Naive thymus-derived CD4-positive, alpha-beta T cell (primary cell): Measurements from ENCODE around the gene MAPK14. TPM values are rescaled to one million over a fixed set of nuclear protein-coding genes. Genes with fewer than 3 reads are reported as not detected.
A peak's percentile ranks its signal among the peaks of the same experiment; 100 is the strongest.

Experiments
- ATAC-seq: fragments of 150-1000 bp; cut with Tn5 transposase; 2 replicates; pipeline ENCODE4 v1.10.0; 2021; ENCODE audit warnings: mild to moderate bottlenecking, moderate library complexity
- CTCF ChIA-PET: fragments of 350-600 bp; sonication (Branson Sonifier 250); formaldehyde crosslinking; loops from one replicate; lab custom pipeline; 2021; ENCODE audit warnings: antibody characterized with exemption; lab: Charles Lee
- POLR2A ChIA-PET: fragments of 350-600 bp; sonication (Branson Sonifier 250); formaldehyde crosslinking; loops from one replicate; lab custom pipeline; 2021; ENCODE audit warnings: antibody characterized with exemption, inconsistent platforms; lab: Charles Lee
- DNase-seq, 9 donors: peaks; one replicate each; pipeline versions ENCODE4 v3.0.0 to v3.0.0-alpha.2; 2020 to 2022; ENCODE audit warnings: mixed read lengths in 1 of 9
- H3K27ac ChIP-seq: one replicate; pipeline ENCODE4 v1.7.0; 2013; ENCODE audit warnings: mild to moderate bottlenecking, low read depth, low read length, moderate library complexity
- H3K27me3 ChIP-seq, 2 donors: one replicate each; pipeline ENCODE4 v1.7.0; 2013; ENCODE audit warnings: low read length in 2 of 2, mild to moderate bottlenecking in 2 of 2, moderate library complexity in 2 of 2; ENCODE audit not compliant: control insufficient read depth in 2 of 2, insufficient read depth in 2 of 2
- H3K36me3 ChIP-seq, 3 experiments: 1 replicate in 2 of 3; 2 replicates in 1 of 3; pipeline ENCODE4 v1.7.0; 2013; ENCODE audit warnings: low read length in 3 of 3, mild to moderate bottlenecking in 3 of 3, moderate library complexity in 1 of 3; ENCODE audit not compliant: insufficient read depth in 3 of 3, control insufficient read depth in 2 of 3
- H3K4me1 ChIP-seq, 2 donors: one replicate each; pipeline ENCODE4 v1.7.0; 2013; ENCODE audit warnings: low read length in 2 of 2, mild to moderate bottlenecking in 2 of 2, moderate library complexity in 1 of 2; ENCODE audit not compliant: control insufficient read depth in 2 of 2, insufficient read depth in 2 of 2
- H3K4me3 ChIP-seq: 2 replicates; pipeline ENCODE4 v1.7.0; 2013; ENCODE audit warnings: mild to moderate bottlenecking, low read length
- H3K9me3 ChIP-seq, 3 experiments: 1 replicate in 2 of 3; 2 replicates in 1 of 3; pipeline ENCODE4 v1.7.0; 2013; ENCODE audit warnings: low read length in 3 of 3; ENCODE audit not compliant: control insufficient read depth in 2 of 3
- H3K27ac Mint-ChIP-seq, 9 donors: one replicate each; pipeline ENCODE4 v1.8.0; 2020 to 2022; ENCODE audit warnings: mixed read lengths in 9 of 9, mild to moderate bottlenecking in 8 of 9, moderate library complexity in 5 of 9, inconsistent platforms in 2 of 9
- H3K27me3 Mint-ChIP-seq, 5 donors: one replicate each; pipeline ENCODE4 v1.8.0; 2021 to 2022; ENCODE audit warnings: mixed read lengths in 5 of 5, mild to moderate bottlenecking in 1 of 5
- H3K36me3 Mint-ChIP-seq, 5 donors: one replicate each; pipeline ENCODE4 v1.8.0; 2020 to 2022; ENCODE audit warnings: mixed read lengths in 5 of 5, mild to moderate bottlenecking in 3 of 5, inconsistent platforms in 1 of 5
- H3K4me1 Mint-ChIP-seq, 7 donors: one replicate each; pipeline ENCODE4 v1.8.0; 2020 to 2022; ENCODE audit warnings: mixed read lengths in 7 of 7, mild to moderate bottlenecking in 3 of 7, inconsistent platforms in 1 of 7
- H3K4me3 Mint-ChIP-seq, 10 donors: one replicate each; pipeline ENCODE4 v1.8.0; 2020 to 2022; ENCODE audit warnings: mild to moderate bottlenecking in 10 of 10, mixed read lengths in 10 of 10, moderate library complexity in 6 of 10, inconsistent platforms in 2 of 10
- H3K9me3 Mint-ChIP-seq, 11 donors: one replicate each; pipeline ENCODE4 v1.8.0; 2020 to 2022; ENCODE audit warnings: mixed read lengths in 11 of 11, mild to moderate bottlenecking in 4 of 11, inconsistent platforms in 1 of 11, moderate library complexity in 1 of 11
- intact Hi-C, 2 donors: fragments of 100-400 bp; cut with micrococcal nuclease; formaldehyde crosslinking; loops; one replicate each; pipeline ENCODE4 v1.15.1; 2023
- polyA plus RNA-seq, 2 donors: library from polyadenylated mRNA; unstranded; fragments of 300-500 nt; fragmentation: Illumina TruSeq; gene quantifications; one replicate each; pipeline ENCODE4 v1.2.3, GENCODE V29; 2021
- total RNA-seq, 6 experiments: library from RNA in 5 of 6; stranded (reverse) in 5 of 6; gene quantifications; 1 replicate in 5 of 6; 2 replicates in 1 of 6; pipeline ENCODE4 v1.2.3 and lab custom pipeline; 2021 to 2026

MAPK14 gene
- total and polyA plus RNA-seq, 7 experiments from 2014 or later: 43.2 to 81.0 (median 60.5) TPM

- POLR2A ChIA-PET: interaction anchor here (0.6 to 1.0 kb wide), 3 partner anchors 10 to 198 kb away, joined by 3 to 10 read pairs (median 4); no protein-coding TSS in a partner anchor
- Histone ChIP-seq H3K27me3 (no peaks in the 10 kb centered on the region), H3K36me3 (peaks cover 0 to 7% (median 0%) of the 10 kb centered on the region in 3 experiments), H3K9me3 (no peaks in the 10 kb centered on the region), H3K27ac (no peak overlapping the region), H3K4me1 (peaks cover 8 to 12% of the 10 kb centered on the region in 2 donors), H3K4me3 (no peak overlapping the region)
- intact Hi-C loops: loop anchor here in 1 of 2 donors (5.0 kb wide), 2 partner anchors 567 to 1633 kb away; partner anchors contain the start of genes NUDT3 and SRSF3
- Mint-ChIP-seq H3K4me1 (peaks cover 16 to 34% (median 25%) of the 10 kb centered on the region in 7 donors), H3K36me3 (peaks cover 0 to 7% (median 0%) of the 10 kb centered on the region in 5 donors), H3K4me3 (peak overlapping the region in 1 of 10 donors; percentile 6), H3K27me3 (peaks cover 24 to 35% (median 27%) of the 10 kb centered on the region in 5 donors), H3K9me3 (peaks cover 0 to 2% (median 0%) of the 10 kb centered on the region in 11 donors), H3K27ac (peak overlapping the region in 1 of 9 donors; percentile 1)
- CTCF ChIA-PET: interaction anchor here (0.9 to 6.3 kb wide), 3 partner anchors 70 to 333 kb away, joined by 3 to 104 read pairs (median 3); no protein-coding TSS in a partner anchor
- no peak for DNase-seq
- no peak for ATAC-seq
Observed at GRCh38 chr6:36025260-36025931, 2.2 kb upstream of the MAPK14 start.

- Histone ChIP-seq H3K27ac (no peak overlapping the region), H3K36me3 (peaks cover 0 to 7% (median 0%) of the 10 kb centered on the region in 3 experiments), H3K27me3 (no peaks in the 10 kb centered on the region), H3K4me1 (peaks cover 11 to 12% of the 10 kb centered on the region in 2 donors), H3K4me3 (no peak overlapping the region), H3K9me3 (no peaks in the 10 kb centered on the region)
- H3K9me3 Mint-ChIP-seq: peaks cover 0 to 2% (median 0%) of the 10 kb centered on the region in 11 donors
- CTCF ChIA-PET: interaction anchor here (1.1 to 6.3 kb wide), 3 partner anchors 69 to 333 kb away, joined by 3 to 104 read pairs (median 4); no protein-coding TSS in a partner anchor
- DNase-seq: no peak
- peaks cover 24 to 35% (median 27%) of the 10 kb centered on the region in 5 donors for H3K27me3 Mint-ChIP-seq
- H3K36me3 Mint-ChIP-seq: peaks cover 0 to 8% (median 0%) of the 10 kb centered on the region in 5 donors
- ATAC-seq: no peak
- intact Hi-C loops: loop anchor here in 1 of 2 donors (2.0 to 5.0 kb wide), 3 partner anchors 566 to 1634 kb away; partner anchors contain the start of genes NUDT3 and SRSF3
- POLR2A ChIA-PET: interaction anchor here (0.6 kb wide), 1 partner anchor 69 kb away, joined by 3 read pairs; no protein-coding TSS in a partner anchor
- peak overlapping the region in 1 of 9 donors; percentile 1 for H3K27ac Mint-ChIP-seq
- no peak overlapping the region for H3K4me3 Mint-ChIP-seq
- H3K4me1 Mint-ChIP-seq: peaks cover 16 to 40% (median 30%) of the 10 kb centered on the region in 7 donors
Observed at GRCh38 chr6:36025932-36026327, 1.7 kb upstream of the MAPK14 start.

DNA sequence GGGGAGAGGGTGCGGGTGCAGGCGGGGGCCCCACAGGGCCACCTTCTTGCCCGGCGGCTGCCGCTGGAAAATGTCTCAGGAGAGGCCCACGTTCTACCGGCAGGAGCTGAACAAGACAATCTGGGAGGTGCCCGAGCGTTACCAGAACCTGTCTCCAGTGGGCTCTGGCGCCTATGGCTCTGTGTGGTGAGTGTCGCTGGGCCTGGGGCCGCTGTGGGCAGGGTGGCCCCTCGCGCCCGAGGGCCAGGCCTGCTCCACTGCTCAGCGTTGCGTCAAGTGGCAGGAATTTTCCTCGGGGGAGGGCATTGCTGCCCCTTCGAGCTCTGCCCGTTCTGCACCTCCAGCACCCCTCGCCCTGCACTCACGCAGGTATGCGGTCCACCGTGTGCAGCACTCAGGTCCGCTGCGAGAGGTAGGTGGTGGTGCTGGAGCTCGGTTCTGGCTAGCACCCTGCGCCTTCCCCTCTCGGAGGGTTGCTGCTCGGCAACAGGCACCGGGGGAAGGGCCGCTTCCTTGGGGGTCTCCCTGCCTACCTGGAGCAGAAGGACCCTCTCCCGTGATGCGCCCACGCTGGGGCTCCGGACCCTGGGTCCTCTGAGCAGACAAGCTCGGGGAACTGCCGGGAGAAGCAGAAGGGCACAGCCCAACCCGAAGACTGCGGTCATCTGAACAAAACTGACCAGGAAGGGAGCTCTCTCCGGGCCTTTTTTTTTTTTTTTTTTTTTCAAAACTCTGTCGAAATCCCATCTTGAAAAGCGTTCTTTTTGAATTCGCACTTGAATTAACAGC lies 674 bp downstream of the MAPK14 start:
- Mint-ChIP-seq H3K27me3 (peaks cover 19 to 32% (median 22%) of the 10 kb centered on the region in 5 donors), H3K4me1 (peaks cover 27 to 62% (median 48%) of the 10 kb centered on the region in 7 donors), H3K27ac (peak overlapping the region; percentile 87 to 95 (median 92)), H3K36me3 (peaks cover 0 to 14% (median 4%) of the 10 kb centered on the region in 5 donors), H3K4me3 (peak overlapping the region; percentile 91 to 100 (median 94)), H3K9me3 (peaks cover 0 to 2% (median 0%) of the 10 kb centered on the region in 11 donors)
- intact Hi-C loops: loop anchor here in 1 of 2 donors (5.0 kb wide), 2 partner anchors 564 to 1636 kb away; partner anchors contain the start of genes NUDT3 and SRSF3
- ATAC-seq (peak; percentile 29), DNase-seq (peak in 5 of 9 donors; percentile 4 to 54 (median 33))
- H3K27me3 ChIP-seq: no peaks in the 10 kb centered on the region
- peak overlapping the region; percentile 85 for H3K27ac ChIP-seq
- no peaks in the 10 kb centered on the region for H3K9me3 ChIP-seq
- H3K4me1 ChIP-seq: peaks cover 23 to 28% of the 10 kb centered on the region in 2 donors
- peaks cover 0 to 7% (median 0%) of the 10 kb centered on the region in 3 experiments for H3K36me3 ChIP-seq
- ChIA-PET CTCF (interaction anchor here (0.6 to 6.3 kb wide), 24 partner anchors 10 to 730 kb away, joined by 3 to 104 read pairs (median 4); no protein-coding TSS in a partner anchor), POLR2A (interaction anchor here (0.6 to 3.6 kb wide), 28 partner anchors 8 to 724 kb away, joined by 3 to 56 read pairs (median 4); partner anchors contain the start of genes BRPF3 and SRPK1)
- peak overlapping the region; percentile 63 for H3K4me3 ChIP-seq

DNA sequence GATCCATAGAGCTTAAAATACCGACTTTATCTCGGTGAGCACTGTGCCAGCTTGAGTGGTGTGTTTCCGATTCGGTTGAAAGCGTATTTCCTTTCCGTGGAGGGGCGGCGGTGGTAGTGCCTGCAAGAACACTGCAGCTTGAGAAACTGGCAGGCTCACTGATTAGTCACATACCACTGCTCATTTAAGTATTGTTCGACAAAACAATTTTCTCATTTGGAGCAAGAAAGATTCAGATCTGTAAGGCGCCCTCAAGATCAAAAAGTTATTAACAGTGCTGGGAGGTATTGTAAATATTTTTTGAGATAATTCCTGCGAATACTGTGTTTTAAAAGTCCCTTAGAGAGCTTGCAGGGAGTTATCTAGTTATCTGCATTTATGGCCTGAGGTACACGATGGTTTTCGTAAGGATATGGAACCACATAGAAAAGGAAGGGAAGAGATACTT lies 1.3 kb downstream of the MAPK14 start:
- POLR2A ChIA-PET: interaction anchor here (0.6 to 3.6 kb wide), 21 partner anchors 7 to 569 kb away, joined by 3 to 56 read pairs (median 6); partner anchors contain the start of gene BRPF3
- H3K4me1 Mint-ChIP-seq: peaks cover 27 to 65% (median 52%) of the 10 kb centered on the region in 7 donors
- H3K27me3 Mint-ChIP-seq: peaks cover 13 to 28% (median 15%) of the 10 kb centered on the region in 5 donors

GRCh38 chr6:36029464-36029863 lies 1.9 kb downstream of the MAPK14 start:
- Mint-ChIP-seq H3K36me3 (peaks cover 0 to 16% (median 4%) of the 10 kb centered on the region in 5 donors), H3K27me3 (peaks cover 11 to 25% (median 12%) of the 10 kb centered on the region in 5 donors), H3K4me1 (peaks cover 27 to 68% (median 57%) of the 10 kb centered on the region in 7 donors), H3K27ac (peak overlapping the region in 8 of 9 donors; percentile 27 to 95 (median 90)), H3K4me3 (peak overlapping the region; percentile 91 to 100 (median 94)), H3K9me3 (no peaks in the 10 kb centered on the region)
- H3K27ac ChIP-seq: peak overlapping the region; percentile 85
- POLR2A ChIA-PET: interaction anchor here (0.6 to 3.6 kb wide), 10 partner anchors 11 to 168 kb away, joined by 3 to 56 read pairs (median 13); partner anchors contain the start of gene BRPF3
- no peaks in the 10 kb centered on the region for H3K9me3 ChIP-seq
- no peaks in the 10 kb centered on the region for H3K27me3 ChIP-seq
- H3K4me3 ChIP-seq: peak overlapping the region; percentile 63
- CTCF ChIA-PET: interaction anchor here (0.8 to 6.3 kb wide), 11 partner anchors 9 to 166 kb away, joined by 3 to 104 read pairs (median 6); no protein-coding TSS in a partner anchor
- intact Hi-C loops: loop anchor here in 1 of 2 donors (5.0 kb wide), 2 partner anchors 563 to 1637 kb away; partner anchors contain the start of genes NUDT3 and SRSF3
- H3K36me3 ChIP-seq: peaks cover 0 to 7% (median 0%) of the 10 kb centered on the region in 3 experiments
- no peak for ATAC-seq
- DNase-seq: no peak
- H3K4me1 ChIP-seq: peaks cover 31 to 38% of the 10 kb centered on the region in 2 donors

More for the DNA sequence above, 1.3 kb downstream of the MAPK14 start:
- Histone ChIP-seq H3K4me3 (peak overlapping the region; percentile 63), H3K4me1 (peaks cover 27 to 33% of the 10 kb centered on the region in 2 donors), H3K9me3 (no peaks in the 10 kb centered on the region), H3K36me3 (peaks cover 0 to 7% (median 0%) of the 10 kb centered on the region in 3 experiments), H3K27ac (peak overlapping the region; percentile 85), H3K27me3 (no peaks in the 10 kb centered on the region)
- Mint-ChIP-seq H3K9me3 (no peaks in the 10 kb centered on the region), H3K36me3 (peaks cover 0 to 15% (median 4%) of the 10 kb centered on the region in 5 donors), H3K27ac (peak overlapping the region; percentile 87 to 95 (median 92)), H3K4me3 (peak overlapping the region; percentile 91 to 100 (median 94))
- ATAC-seq: peak; percentile 28
- intact Hi-C loops: loop anchor here in 1 of 2 donors (5.0 kb wide), 2 partner anchors 563 to 1637 kb away; partner anchors contain the start of genes NUDT3 and SRSF3
- CTCF ChIA-PET: interaction anchor here (0.6 to 6.3 kb wide), 19 partner anchors 9 to 332 kb away, joined by 3 to 104 read pairs (median 4); no protein-coding TSS in a partner anchor
- DNase-seq: peak; percentile 26 to 78 (median 62)
